ENCODE data around the gene SLC15A4. TPM values are rescaled to one million over a fixed set of nuclear protein-coding genes. Genes with fewer than 3 reads are reported as not detected.

Gene SLC15A4
- total RNA-seq, 6 experiments from 2014 or later, result 20.2 to 26.4 (median 23.1) TPM

DNA sequence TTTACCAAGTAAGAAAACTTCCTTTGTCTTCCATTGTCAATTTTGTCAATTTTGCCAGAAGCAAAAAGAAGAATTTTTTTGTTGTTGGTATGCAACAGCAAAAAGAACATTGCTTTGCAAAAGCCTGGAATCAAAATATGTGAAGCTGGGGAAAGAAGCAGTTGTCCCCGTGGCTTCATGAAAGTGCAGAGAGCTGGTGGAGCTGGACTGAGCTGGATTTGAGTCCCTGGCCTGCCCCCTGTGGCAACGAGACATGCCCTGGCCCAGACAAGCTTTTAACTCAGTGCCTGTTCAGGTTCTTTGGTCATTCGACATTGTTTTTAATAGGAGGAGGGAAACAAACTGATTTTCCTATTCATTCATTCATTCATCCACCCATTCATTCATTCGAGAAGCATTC is 70.3 kb downstream of the SLC15A4 start:
- DNase-seq, result no peak
- Mint-ChIP-seq H3K27me3 (ENCODE audit: insufficient read depth) (no peaks in the 10 kb centered on the region), H3K9me3 (peaks cover 13% of the 10 kb centered on the region; the same call in 1 of the 2 replicates), H3K4me1 (ENCODE audit: low read depth) (no peaks in the 10 kb centered on the region), H3K4me3 (no peak overlapping the region), H3K36me3 (ENCODE audit: low read depth) (no peaks in the 10 kb centered on the region), H3K27ac (no peak overlapping the region)
- TF ChIP-seq CTCF (IDR thresholded peaks at IDR 0.05), result no peak

DNA sequence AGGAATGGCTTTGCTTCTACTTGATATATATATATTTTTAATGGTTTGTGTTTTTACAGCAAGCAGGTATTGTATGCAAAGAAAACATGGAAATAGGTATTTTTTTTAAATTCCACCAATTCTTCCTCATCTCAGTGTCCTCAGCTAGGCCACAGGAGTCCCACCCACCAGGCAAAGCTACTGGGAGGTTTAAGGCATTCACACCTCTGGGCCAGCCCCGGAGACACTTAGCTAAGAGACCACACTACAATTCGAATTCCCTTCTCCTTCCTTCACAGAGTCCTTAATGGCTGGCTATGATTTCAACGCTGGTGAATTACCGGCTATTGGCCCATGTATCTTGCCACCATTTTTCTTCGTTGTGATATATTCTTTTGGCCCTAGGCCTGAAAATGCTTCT is 71.4 kb downstream of the SLC15A4 start:
- no peak for TF ChIP-seq CTCF (IDR thresholded peaks at IDR 0.05)
- no peaks in the 10 kb centered on the region for H3K27me3 Mint-ChIP-seq (ENCODE audit: insufficient read depth)
- DNase-seq, result no peak

GRCh38 chr12:128747441-128747840 is 76.3 kb downstream of the SLC15A4 start:
- DNase-seq, result no peak
- no peaks in the 10 kb centered on the region for H3K27me3 Mint-ChIP-seq (ENCODE audit: insufficient read depth)
- no peak overlapping the region for H3K4me3 Mint-ChIP-seq
- peaks cover 12% of the 10 kb centered on the region for H3K9me3 Mint-ChIP-seq
- H3K27ac Mint-ChIP-seq, result no peak overlapping the region
- no peak for TF ChIP-seq CTCF (IDR thresholded peaks at IDR 0.05)
- H3K4me1 Mint-ChIP-seq (ENCODE audit: low read depth), result no peaks in the 10 kb centered on the region
- no peaks in the 10 kb centered on the region for H3K36me3 Mint-ChIP-seq (ENCODE audit: low read depth)

More for the DNA sequence above, 71.4 kb downstream of the SLC15A4 start:
- Mint-ChIP-seq H3K4me3 (no peak overlapping the region), H3K4me1 (ENCODE audit: low read depth) (no peaks in the 10 kb centered on the region), H3K9me3 (peaks cover 20% of the 10 kb centered on the region), H3K36me3 (ENCODE audit: low read depth) (no peaks in the 10 kb centered on the region), H3K27ac (no peak overlapping the region)

GRCh38 chr12:128745772-128746689 is 77.7 kb downstream of the SLC15A4 start:
- H3K27ac Mint-ChIP-seq, result no peak overlapping the region
- H3K4me1 Mint-ChIP-seq (ENCODE audit: low read depth), result no peaks in the 10 kb centered on the region
- no peaks in the 10 kb centered on the region for H3K36me3 Mint-ChIP-seq (ENCODE audit: low read depth)
- H3K9me3 Mint-ChIP-seq, result peaks cover 21% of the 10 kb centered on the region
- H3K27me3 Mint-ChIP-seq (ENCODE audit: insufficient read depth), result no peaks in the 10 kb centered on the region; the same call in 1 of the 2 replicates
- DNase-seq, result no peak
- H3K4me3 Mint-ChIP-seq, result no peak overlapping the region
- no peak for TF ChIP-seq CTCF (IDR thresholded peaks at IDR 0.05)

GRCh38 chr12:128743916-128744315 is 79.8 kb downstream of the SLC15A4 start:
- Mint-ChIP-seq H3K4me1 (ENCODE audit: low read depth) (no peaks in the 10 kb centered on the region), H3K9me3 (peaks cover 28% of the 10 kb centered on the region), H3K27me3 (ENCODE audit: insufficient read depth) (no peaks in the 10 kb centered on the region; the same call in 1 of the 2 replicates), H3K27ac (no peak overlapping the region), H3K4me3 (no peak overlapping the region), H3K36me3 (ENCODE audit: low read depth) (no peaks in the 10 kb centered on the region)
- DNase-seq, result no peak
- no peak for TF ChIP-seq CTCF (IDR thresholded peaks at IDR 0.05)

Other genes starting within 250 kb of the SLC15A4 start
- not detected for gene GLT1D1, start 29.5 kb upstream of the SLC15A4 start, total RNA-seq (2021; fragmentation: NEBNext Ultra II Directional; extraction: Animal tissue kit (Norgen Biotek cat#: 25700))

All from HFFc6 (cell line).